Muscle of leg (tissue), 11 donors: ENCODE measurements around the gene TMEM187. TPM values are rescaled to one million over a fixed set of nuclear protein-coding genes. Genes with fewer than 3 reads are reported as not detected.
A peak's percentile ranks its signal among the peaks of the same experiment; 100 is the strongest.

Experiments used
- DNase-seq: peaks from one replicate; pipeline ENCODE4 v3.0.0; 2013
- H3K27ac ChIP-seq: one replicate; pipeline ENCODE4 v1.5.1; 2013; ENCODE audit warnings: mild to moderate bottlenecking, low read length, control low read depth
- H3K27me3 ChIP-seq: one replicate; pipeline ENCODE4 v1.6.1; 2013; ENCODE audit warnings: low read length; ENCODE audit not compliant: control insufficient read depth, insufficient read depth
- H3K36me3 ChIP-seq: one replicate; pipeline ENCODE4 v1.6.1; 2013; ENCODE audit warnings: low read length; ENCODE audit not compliant: control insufficient read depth, insufficient read depth
- H3K4me1 ChIP-seq: one replicate; pipeline ENCODE4 v1.6.1; 2013; ENCODE audit warnings: low read length; ENCODE audit not compliant: control insufficient read depth, insufficient read depth
- H3K4me3 ChIP-seq: one replicate; pipeline ENCODE4 v1.5.1; 2013; ENCODE audit warnings: low read length, control low read depth
- H3K9me3 ChIP-seq: replicated peaks from 2 replicates; pipeline ENCODE4 v1.6.1; 2013; ENCODE audit warnings: low read depth, low read length; ENCODE audit not compliant: control insufficient read depth
- WGBS: methylation state at CpG from one replicate; pipeline ENCODE4 v1.1.5; 2013; ENCODE audit warnings: missing lambda C conversion rate; ENCODE audit not compliant: insufficient coverage; 5-methylcytosine and 5-hydroxymethylcytosine counted together
- polyA plus RNA-seq, 8 donors: library from polyadenylated mRNA; unstranded; fragments of 120-200 nt; gene quantifications; one replicate each; pipeline versions ENCODE4 v1.2.1 to v1.2.3, GENCODE V29; 2013; ENCODE audit warnings: inconsistent platforms in 1 of 8, low replicate concordance in 1 of 8; ENCODE audit not compliant: insufficient read length in 8 of 8, insufficient read depth in 1 of 8
- total RNA-seq: library from RNA; stranded (reverse); fragments of 120-200 nt; gene quantifications from one replicate; pipeline ENCODE4 v1.2.4, GENCODE V29; 2013

The TMEM187 gene
- total and polyA plus RNA-seq, 9 donors, result 3.3 to 6.8 (median 5.3) TPM

- H3K36me3 ChIP-seq, result peaks cover 30% of the 10 kb centered on the region
- H3K4me3 ChIP-seq, result peak overlapping the region; percentile 54
- DNase-seq, result no peak
- 74% methylated on average over 9 of the region's 15 CpGs for WGBS
- peak overlapping the region; percentile 13 for H3K27ac ChIP-seq
- peaks cover 24% of the 10 kb centered on the region for H3K4me1 ChIP-seq
- no peaks in the 10 kb centered on the region for H3K9me3 ChIP-seq
- H3K27me3 ChIP-seq, result peaks cover 51% of the 10 kb centered on the region
Measured at GRCh38 chrX:154018518-154019060, 46.0 kb downstream of the TMEM187 start.

- WGBS, result 36% methylated on average over 45 of the region's 45 CpGs
- no peak for DNase-seq
- H3K36me3 ChIP-seq, result peaks cover 30% of the 10 kb centered on the region
Measured at GRCh38 chrX:154019061-154019621, 46.6 kb downstream of the TMEM187 start.

GRCh38 chrX:154019633-154020528, 47.3 kb downstream of the TMEM187 start, which contains the start of gene IRAK1:
Gene IRAK1 (minus strand): TSS chrX:154019902. CDS start chrX:154019812, 90 bp downstream.
- H3K27me3 ChIP-seq, result peaks cover 53% of the 10 kb centered on the region
- WGBS, result 27% methylated on average over 90 of the region's 99 CpGs

More at GRCh38 chrX:154019061-154019621, 46.6 kb downstream of the TMEM187 start:
- H3K27me3 ChIP-seq, result peaks cover 53% of the 10 kb centered on the region
- peak overlapping the region; percentile 13 for H3K27ac ChIP-seq
- H3K4me1 ChIP-seq, result peaks cover 21% of the 10 kb centered on the region
- peak overlapping the region; percentile 54 for H3K4me3 ChIP-seq
- no peaks in the 10 kb centered on the region for H3K9me3 ChIP-seq

GRCh38 chrX:154020536-154021115, 48.1 kb downstream of the TMEM187 start:
- no peaks in the 10 kb centered on the region for H3K9me3 ChIP-seq
- peak overlapping the region; percentile 55 for H3K4me3 ChIP-seq
- peak overlapping the region; percentile 74 for H3K27ac ChIP-seq
- no peak for DNase-seq
- H3K27me3 ChIP-seq, result peaks cover 55% of the 10 kb centered on the region
- peaks cover 20% of the 10 kb centered on the region for H3K36me3 ChIP-seq
- H3K4me1 ChIP-seq, result peaks cover 23% of the 10 kb centered on the region
- WGBS, result 54% methylated on average over 8 of the region's 9 CpGs

More at GRCh38 chrX:154019633-154020528, 47.3 kb downstream of the TMEM187 start, which contains the start of gene IRAK1:
- Histone ChIP-seq H3K27ac (peak within 1 kb of the TSS; percentile 74), H3K9me3 (no peaks in the 10 kb centered on the region), H3K36me3 (peaks cover 26% of the 10 kb centered on the region), H3K4me1 (peaks cover 21% of the 10 kb centered on the region), H3K4me3 (peak within 1 kb of the TSS; percentile 55)
- peak; percentile 75 for DNase-seq

GRCh38 chrX:154021131-154021611, 48.6 kb downstream of the TMEM187 start:
- Histone ChIP-seq H3K36me3 (peaks cover 16% of the 10 kb centered on the region), H3K27ac (peak overlapping the region; percentile 74), H3K4me3 (no peak overlapping the region), H3K9me3 (no peaks in the 10 kb centered on the region), H3K27me3 (peaks cover 56% of the 10 kb centered on the region), H3K4me1 (peaks cover 26% of the 10 kb centered on the region)
- 59% methylated on average over 8 of the region's 11 CpGs for WGBS
- DNase-seq, result no peak

- WGBS, result 54% methylated on average over 3 of the region's 5 CpGs
- Histone ChIP-seq H3K4me3 (no peak overlapping the region), H3K27ac (no peak overlapping the region), H3K27me3 (peaks cover 58% of the 10 kb centered on the region), H3K4me1 (peaks cover 31% of the 10 kb centered on the region), H3K9me3 (no peaks in the 10 kb centered on the region), H3K36me3 (peaks cover 7% of the 10 kb centered on the region)
- DNase-seq, result no peak
Measured at GRCh38 chrX:154022108-154022507, 49.6 kb downstream of the TMEM187 start.

- no peak for DNase-seq
Measured at GRCh38 chrX:154023276-154024000, 50.9 kb downstream of the TMEM187 start.

GRCh38 chrX:154024271-154024670, 51.7 kb downstream of the TMEM187 start:
- Histone ChIP-seq H3K27ac (no peak overlapping the region), H3K27me3 (peaks cover 66% of the 10 kb centered on the region), H3K4me3 (no peak overlapping the region), H3K36me3 (peaks cover 11% of the 10 kb centered on the region), H3K4me1 (peaks cover 21% of the 10 kb centered on the region), H3K9me3 (no peaks in the 10 kb centered on the region)
- no peak for DNase-seq
- 83% methylated on average over 15 of the region's 15 CpGs for WGBS

More at GRCh38 chrX:154023276-154024000, 50.9 kb downstream of the TMEM187 start:
- Histone ChIP-seq H3K27ac (no peak overlapping the region), H3K9me3 (no peaks in the 10 kb centered on the region), H3K4me3 (no peak overlapping the region), H3K36me3 (peaks cover 4% of the 10 kb centered on the region), H3K4me1 (peaks cover 28% of the 10 kb centered on the region), H3K27me3 (peaks cover 63% of the 10 kb centered on the region)
- 76% methylated on average over 24 of the region's 27 CpGs for WGBS

- no peak for DNase-seq
- H3K9me3 ChIP-seq, result no peaks in the 10 kb centered on the region
- WGBS, result 78% methylated on average over 3 of the region's 8 CpGs
Measured at GRCh38 chrX:154025230-154025629, 52.7 kb downstream of the TMEM187 start.

More at GRCh38 chrX:154025230-154025629, 52.7 kb downstream of the TMEM187 start:
- no peak overlapping the region for H3K4me3 ChIP-seq
- H3K27ac ChIP-seq, result no peak overlapping the region
- H3K36me3 ChIP-seq, result peaks cover 15% of the 10 kb centered on the region
- H3K4me1 ChIP-seq, result peaks cover 21% of the 10 kb centered on the region
- H3K27me3 ChIP-seq, result peaks cover 70% of the 10 kb centered on the region
